ENCODE measurements around the gene GABPA.
"Not testable (repeated sequence)": the region's sequence is repeated elsewhere in the genome, so short reads cannot be mapped to it uniquely, and the experiment has no call there.

Gene GABPA

DNA sequence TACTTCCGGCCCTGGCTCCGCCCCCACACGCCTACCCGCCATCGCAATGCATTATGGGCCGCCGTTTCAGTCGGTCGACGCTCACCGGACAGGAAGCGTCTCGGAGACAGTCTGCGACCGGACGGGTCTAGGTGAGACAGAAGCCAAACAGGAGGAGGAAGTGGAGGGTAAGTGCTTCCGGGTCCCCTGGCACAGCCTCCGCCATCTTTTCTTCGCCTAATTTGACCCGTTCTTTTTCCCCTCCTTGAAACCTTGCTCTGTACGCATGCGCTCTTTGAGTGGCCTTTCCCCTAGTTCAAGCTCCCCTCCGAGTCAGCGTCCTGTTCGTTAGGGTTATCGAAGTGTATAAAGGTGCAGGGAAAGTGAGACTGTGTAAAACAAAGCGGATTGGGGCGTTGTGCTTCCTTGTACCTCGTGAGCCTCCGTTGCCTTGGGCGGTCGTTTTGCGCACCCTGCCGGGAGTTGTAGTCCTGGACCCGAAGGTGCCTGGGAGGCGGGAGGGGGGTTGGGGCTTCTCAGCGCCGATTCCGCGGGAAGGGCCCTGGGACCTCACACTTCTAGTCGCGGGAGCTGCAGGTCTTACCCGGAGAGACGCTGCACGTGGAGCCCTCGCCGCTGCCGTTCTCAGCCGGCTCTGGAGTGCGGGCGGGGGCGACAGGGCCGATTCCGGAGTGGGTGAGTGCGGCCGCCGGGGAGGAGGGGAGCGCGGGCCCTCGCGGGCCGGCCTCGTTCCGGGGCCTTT is at the start of gene GABPA, which contains the start of gene ATP5PF:
Gene GABPA, plus strand, starts transcription at position 69 of the 742 bp plus-strand sequence. CDS start 6,627 bp downstream, outside the sequence.
Gene ATP5PF, minus strand, starts transcription at position 1 of the 742 bp plus-strand sequence. CDS start 5,110 bp downstream, outside the sequence.
- TF ChIP-seq, protein P1, sequence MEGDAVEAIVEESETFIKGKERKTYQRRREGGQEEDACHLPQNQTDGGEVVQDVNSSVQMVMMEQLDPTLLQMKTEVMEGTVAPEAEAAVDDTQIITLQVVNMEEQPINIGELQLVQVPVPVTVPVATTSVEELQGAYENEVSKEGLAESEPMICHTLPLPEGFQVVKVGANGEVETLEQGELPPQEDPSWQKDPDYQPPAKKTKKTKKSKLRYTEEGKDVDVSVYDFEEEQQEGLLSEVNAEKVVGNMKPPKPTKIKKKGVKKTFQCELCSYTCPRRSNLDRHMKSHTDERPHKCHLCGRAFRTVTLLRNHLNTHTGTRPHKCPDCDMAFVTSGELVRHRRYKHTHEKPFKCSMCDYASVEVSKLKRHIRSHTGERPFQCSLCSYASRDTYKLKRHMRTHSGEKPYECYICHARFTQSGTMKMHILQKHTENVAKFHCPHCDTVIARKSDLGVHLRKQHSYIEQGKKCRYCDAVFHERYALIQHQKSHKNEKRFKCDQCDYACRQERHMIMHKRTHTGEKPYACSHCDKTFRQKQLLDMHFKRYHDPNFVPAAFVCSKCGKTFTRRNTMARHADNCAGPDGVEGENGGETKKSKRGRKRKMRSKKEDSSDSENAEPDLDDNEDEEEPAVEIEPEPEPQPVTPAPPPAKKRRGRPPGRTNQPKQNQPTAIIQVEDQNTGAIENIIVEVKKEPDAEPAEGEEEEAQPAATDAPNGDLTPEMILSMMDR (IDR thresholded peaks at IDR 0.05; ENCODE audit: low read depth, low read length, missing control alignments): no peak
- DNase-seq (ENCODE audit: low read depth): peak; percentile 98
- H3K4me3 ChIP-seq (ENCODE audit: low read depth, low read length): peak within 1 kb of the TSS; percentile 96

DNA sequence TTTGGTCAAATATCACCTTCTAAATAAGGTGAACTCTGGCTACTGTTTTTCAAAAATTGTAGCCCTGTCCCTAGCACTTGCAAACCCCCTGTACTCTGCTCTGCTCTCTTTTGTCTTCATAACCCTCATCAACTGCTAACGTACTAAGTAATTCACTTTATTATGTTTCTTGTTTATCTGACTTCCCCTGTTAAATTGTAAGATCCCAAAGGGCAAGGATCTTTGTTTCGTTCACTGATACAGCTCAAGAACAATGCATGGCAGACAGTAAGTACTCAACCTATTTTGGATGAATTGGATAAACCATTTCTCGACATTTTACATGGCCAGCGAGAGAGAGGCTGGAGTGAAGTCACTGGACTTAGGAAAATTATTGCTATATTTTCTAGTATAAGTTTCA is 47.0 kb upstream of the GABPA start:
- TF ChIP-seq, protein P1 (IDR thresholded peaks at IDR 0.05; ENCODE audit: low read depth, low read length, missing control alignments): no peak
- no peak overlapping the region for H3K4me3 ChIP-seq (ENCODE audit: low read depth, low read length)
- no peak for DNase-seq (ENCODE audit: low read depth)

DNA sequence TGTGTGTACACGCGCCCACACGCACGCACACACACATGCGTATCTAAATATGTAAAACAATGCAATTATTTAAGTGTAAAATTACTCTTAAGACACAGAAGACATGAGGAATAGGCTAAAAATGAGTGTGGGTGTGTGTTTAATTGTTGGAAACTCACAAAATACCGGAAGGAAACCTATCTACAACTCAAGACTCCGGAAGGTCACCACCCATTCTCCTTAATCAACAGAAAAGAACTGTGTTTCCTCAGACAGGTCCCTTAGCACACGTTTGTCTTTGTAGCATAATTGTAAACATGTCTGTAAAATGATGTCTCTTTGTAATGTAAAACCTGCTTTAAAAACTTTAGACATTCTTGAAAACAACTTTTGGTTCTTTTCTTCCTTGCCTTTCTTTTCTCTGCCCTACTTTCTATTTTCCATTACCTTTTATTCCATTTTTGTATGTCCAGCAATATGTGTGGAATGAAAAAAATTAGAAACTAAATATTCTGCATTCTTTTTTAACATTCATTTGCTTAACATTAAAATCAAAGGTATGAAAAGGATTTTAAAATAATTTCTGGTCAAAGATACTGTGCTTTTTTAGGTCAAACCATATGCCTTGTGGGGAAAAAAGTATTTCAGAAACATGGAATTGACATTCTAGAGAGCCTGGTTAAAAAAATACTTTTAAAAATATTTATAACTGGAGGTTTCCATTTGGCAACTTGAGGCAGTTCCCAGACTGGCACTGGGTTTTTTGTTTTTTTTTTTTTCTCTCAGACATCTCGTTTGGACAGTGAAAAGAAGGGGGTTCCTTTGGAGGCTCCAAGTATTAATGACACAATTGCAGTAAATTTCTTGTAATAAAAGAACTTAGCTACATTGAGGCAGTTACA is 46.3 kb upstream of the GABPA start:
- DNase-seq (ENCODE audit: low read depth): no peak
- TF ChIP-seq, protein P1 (IDR thresholded peaks at IDR 0.05; ENCODE audit: low read depth, low read length, missing control alignments): no peak
- H3K4me3 ChIP-seq (ENCODE audit: low read depth, low read length): no peak overlapping the region

DNA sequence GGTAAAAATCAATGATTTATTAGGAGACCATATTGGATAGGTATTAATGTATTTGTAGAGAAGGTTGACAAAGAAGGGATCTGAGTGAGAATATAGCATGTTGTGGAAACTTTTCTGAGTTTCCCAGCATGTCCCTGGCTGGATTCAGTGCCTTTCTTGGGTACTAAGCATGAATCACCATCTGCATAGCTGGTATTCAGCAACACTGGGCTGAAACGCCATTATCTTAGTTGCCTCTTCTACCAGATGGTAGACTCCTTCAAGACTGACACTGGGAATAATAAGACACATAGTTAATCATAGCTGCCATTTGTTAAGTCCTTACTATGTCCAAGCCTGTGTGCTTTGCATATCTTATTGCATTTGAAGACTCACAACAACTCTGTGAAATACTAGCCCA is 45.5 kb upstream of the GABPA start:
- no peak overlapping the region for H3K4me3 ChIP-seq (ENCODE audit: low read depth, low read length)
- TF ChIP-seq, protein P1 (IDR thresholded peaks at IDR 0.05; ENCODE audit: low read depth, low read length, missing control alignments): no peak
- DNase-seq (ENCODE audit: low read depth): no peak

DNA sequence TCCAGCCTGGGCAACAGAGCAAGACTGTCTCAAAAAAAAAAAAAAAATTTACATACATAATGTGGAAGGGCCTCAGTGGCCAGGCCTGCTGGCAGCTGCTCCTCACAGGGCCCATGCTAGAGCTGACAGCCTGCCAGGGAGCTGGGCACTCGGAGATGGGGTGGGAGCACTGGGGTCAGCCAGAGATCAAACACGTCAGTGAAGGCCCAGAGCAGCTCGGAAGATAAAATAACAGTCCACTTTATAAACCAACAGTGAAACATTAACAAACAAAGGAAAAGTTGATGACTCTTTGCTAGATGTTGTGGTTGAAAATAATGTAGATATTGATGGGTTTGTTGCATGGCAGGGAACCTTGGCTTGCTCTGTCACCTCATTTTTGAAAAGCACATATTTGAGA is 42.8 kb upstream of the GABPA start:
- no peak for DNase-seq (ENCODE audit: low read depth)
- H3K4me3 ChIP-seq (ENCODE audit: low read depth, low read length): no peak overlapping the region
- TF ChIP-seq, protein P1 (IDR thresholded peaks at IDR 0.05; ENCODE audit: low read depth, low read length, missing control alignments): no peak

DNA sequence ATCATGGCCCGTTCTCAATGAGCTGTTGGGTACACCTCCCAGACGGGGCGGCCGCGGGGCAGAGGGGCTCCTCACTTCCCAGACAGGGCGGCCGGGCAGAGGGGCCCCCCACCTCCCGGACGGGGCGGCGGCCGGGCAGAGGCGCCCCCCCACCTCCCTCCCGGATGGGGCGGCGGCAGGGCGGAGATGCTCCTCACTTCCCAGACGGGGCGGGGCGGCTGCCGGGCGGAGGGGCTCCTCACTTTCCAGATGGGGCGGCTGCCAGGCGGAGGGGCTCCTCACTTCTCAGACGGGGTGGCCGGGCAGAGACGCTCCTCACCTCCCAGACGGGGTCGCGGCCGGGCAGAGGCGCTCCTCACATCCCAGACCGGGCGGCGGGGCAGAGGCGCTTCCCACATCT is 39.3 kb upstream of the GABPA start:
- not testable (repeated sequence) for DNase-seq (ENCODE audit: low read depth); H3K4me3 ChIP-seq (ENCODE audit: low read depth, low read length)

DNA sequence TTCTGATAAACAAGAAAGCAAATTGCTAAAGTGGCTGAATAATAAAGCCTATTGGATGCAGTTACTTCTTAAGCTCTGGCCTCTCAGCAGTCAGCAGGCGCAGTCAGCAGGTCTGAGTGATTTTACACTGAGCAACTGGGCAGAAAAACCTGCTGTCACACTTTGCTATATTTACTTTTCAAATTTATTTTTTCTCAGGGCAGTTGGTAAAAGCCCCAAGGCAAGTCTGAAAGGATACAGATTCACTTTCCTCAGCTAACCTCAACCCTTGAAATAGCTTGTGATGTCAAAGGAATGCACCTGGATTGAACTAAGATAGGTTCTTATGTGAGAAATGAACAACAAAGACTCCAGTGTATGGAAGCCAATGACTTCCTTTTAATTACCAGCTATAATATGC is 34.0 kb upstream of the GABPA start:
- TF ChIP-seq, protein P1 (IDR thresholded peaks at IDR 0.05; ENCODE audit: low read depth, low read length, missing control alignments): no peak
- DNase-seq (ENCODE audit: low read depth): no peak
- H3K4me3 ChIP-seq (ENCODE audit: low read depth, low read length): no peak overlapping the region

Measured in GM12864 (cell line).